GM21576 (cell line): ENCODE measurements around the gene HLA-F.

Experiments
- ATAC-seq: cut with Tn5 transposase; IDR thresholded peaks from one replicate; pipeline ENCODE4 v1.9.1; 2021; ENCODE audit warnings: mild to moderate bottlenecking, moderate library complexity; ENCODE audit not compliant: unreplicated experiment

The HLA-F gene

GRCh38 chr6:29723262-29723665, at the start of gene HLA-F:
Gene HLA-F (plus strand): TSS chr6:29723434. CDS start chr6:29723464, 30 bp downstream.
- peak; percentile 85 for ATAC-seq

GRCh38 chr6:29674008-29674407, 49.2 kb upstream of the HLA-F start:
- ATAC-seq = no peak

GRCh38 chr6:29675561-29675960, 47.7 kb upstream of the HLA-F start:
- ATAC-seq = no peak

- no peak for ATAC-seq
Observed at GRCh38 chr6:29676981-29677601, 46.1 kb upstream of the HLA-F start.

GRCh38 chr6:29678114-29678513, 45.1 kb upstream of the HLA-F start:
- no peak for ATAC-seq

GRCh38 chr6:29679962-29680361, 43.3 kb upstream of the HLA-F start:
- no peak for ATAC-seq

GRCh38 chr6:29680416-29680815, 42.8 kb upstream of the HLA-F start:
- ATAC-seq = no peak

GRCh38 chr6:29680904-29681303, 42.3 kb upstream of the HLA-F start, which contains the start of gene ZFP57:
Gene ZFP57 (minus strand): TSS chr6:29681152. CDS start chr6:29677003, 4,149 bp downstream.
- no peak for ATAC-seq

- ATAC-seq = no peak
Observed at GRCh38 chr6:29681811-29682210, 41.4 kb upstream of the HLA-F start.

- ATAC-seq = no peak
Observed at GRCh38 chr6:29685718-29686326, 37.4 kb upstream of the HLA-F start.

- ATAC-seq = no peak
Observed at GRCh38 chr6:29694637-29695036, 28.6 kb upstream of the HLA-F start.

- no peak for ATAC-seq
Observed at GRCh38 chr6:29696147-29697125, 26.8 kb upstream of the HLA-F start.

GRCh38 chr6:29702519-29703103, 20.6 kb upstream of the HLA-F start:
- ATAC-seq = no peak

GRCh38 chr6:29705389-29706231, 17.6 kb upstream of the HLA-F start:
- ATAC-seq = no peak

GRCh38 chr6:29708432-29709179, 14.6 kb upstream of the HLA-F start:
- no peak for ATAC-seq

GRCh38 chr6:29709188-29709587, 14.0 kb upstream of the HLA-F start:
- no peak for ATAC-seq

- no peak for ATAC-seq
Observed at GRCh38 chr6:29710281-29710941, 12.8 kb upstream of the HLA-F start.

- ATAC-seq = no peak
Observed at GRCh38 chr6:29720863-29721262, 2.4 kb upstream of the HLA-F start.
